K562 (cell line): Measurements from ENCODE around the gene SESN3. TPM values are rescaled to one million over a fixed set of nuclear protein-coding genes. Genes with fewer than 3 reads are reported as not detected.

Source experiments
- ATAC-seq: fragments of 200-7000 bp; cut with Tn5 transposase; 3 replicates; pipeline ENCODE4 v1.9.1; 2020; ENCODE audit warnings: moderate library complexity
- BruUV-seq: library from RNA; stranded (reverse); fragments of 400-500 nt; replicated peaks from 2 replicates; lab custom pipeline; 2021; lab: Mats Ljungman, UMichigan
- CTCF ChIA-PET: fragments of 300-600 bp; formaldehyde crosslinking; extraction: SDS; loops from one replicate; lab custom pipeline; 2021; ENCODE audit warnings: low intra/inter-chr PET ratio; lab: Yijun Ruan, JAX
- POLR2A ChIA-PET: fragments of 300-600, 350-650 bp; sonication (Branson Sonifier 250); formaldehyde crosslinking; extraction: SDS; loops from one replicate; lab custom pipeline; 2021; ENCODE audit warnings: antibody characterized with exemption, inconsistent platforms; lab: Yijun Ruan, JAX
- DNase-seq, 4 experiments: peaks; one replicate each; pipeline versions ENCODE4 v3.0.0 to v3.0.0-alpha.2; 2011 to 2018; ENCODE audit warnings: low spot score in 3 of 4, mixed read lengths in 3 of 4; ENCODE audit errors: extremely low read depth in 1 of 4
- FAIRE-seq: peaks from 2 replicates; lab custom pipeline; 2011; peaks lifted over from hg19 to GRCh38; lab: Jason Lieb, UNC
- H2AFZ ChIP-seq: 2 replicates; pipeline ENCODE4 v1.6.0; 2011; ENCODE audit warnings: low read depth, low read length, control low read depth, inconsistent platforms
- H3K27ac ChIP-seq: fragments of 200-600 bp; 3 replicates; pipeline ENCODE4 v1.8.0; 2011; ENCODE audit warnings: low read depth, mild to moderate bottlenecking, control low read depth, inconsistent platforms, low read length, moderate library complexity, mixed read lengths; ENCODE audit errors: extremely low read depth
- H3K27me3 ChIP-seq, 2 experiments: fragments of 300-600 bp in 1 of 2; 2 replicates in 1 of 2; 3 replicates in 1 of 2; pipeline versions ENCODE4 v1.6.0 to v1.8.0; 2011; ENCODE audit warnings: inconsistent platforms in 2 of 2, low read length in 2 of 2, mild to moderate bottlenecking in 1 of 2, mixed read lengths in 1 of 2, moderate library complexity in 1 of 2; ENCODE audit not compliant: control insufficient read depth in 2 of 2, insufficient read depth in 2 of 2
- H3K36me3 ChIP-seq: fragments of 300-600 bp; 3 replicates; pipeline ENCODE4 v1.8.0; 2011; ENCODE audit warnings: mild to moderate bottlenecking, low read length, inconsistent platforms; ENCODE audit not compliant: control insufficient read depth, insufficient read depth
- H3K4me1 ChIP-seq, 2 experiments: fragments of 200-600 bp in 1 of 2; replicated peaks in 1 of 2; 2 replicates in 1 of 2; 3 replicates in 1 of 2; pipeline versions ENCODE4 v1.5.1 to v1.8.0; 2011; ENCODE audit warnings: inconsistent platforms in 2 of 2, low read length in 2 of 2, mild to moderate bottlenecking in 1 of 2, mixed read lengths in 1 of 2, moderate library complexity in 1 of 2; ENCODE audit not compliant: control insufficient read depth in 2 of 2, insufficient read depth in 2 of 2
- H3K4me2 ChIP-seq: 2 replicates; pipeline ENCODE4 v1.6.1; 2011; ENCODE audit warnings: low read length, control low read depth, inconsistent platforms, mixed read lengths; ENCODE audit not compliant: insufficient read depth
- H3K4me3 ChIP-seq: fragments of 200-600 bp; sonication (generic), shearing (Covaris generic); 2 replicates; pipeline ENCODE4 v1.5.1; 2016; ENCODE audit warnings: control low read depth, inconsistent platforms
- H3K79me2 ChIP-seq: fragments of 200-600 bp; 3 replicates; pipeline ENCODE4 v1.8.0; 2011; ENCODE audit warnings: low read length, inconsistent platforms; ENCODE audit not compliant: control insufficient read depth, insufficient read depth
- H3K9ac ChIP-seq, 2 experiments: 2 replicates each; pipeline versions ENCODE4 v1.6.0 to v1.6.1; 2011; ENCODE audit warnings: low read depth in 2 of 2, low read length in 2 of 2, control low read depth in 1 of 2, inconsistent platforms in 1 of 2, mild to moderate bottlenecking in 1 of 2, mixed read lengths in 1 of 2; ENCODE audit not compliant: insufficient read depth in 1 of 2
- H3K9me1 ChIP-seq: one replicate; pipeline ENCODE4 v1.6.0; 2011; ENCODE audit warnings: inconsistent platforms, mild to moderate bottlenecking, low read length, moderate library complexity; ENCODE audit not compliant: control insufficient read depth, insufficient read depth
- H3K9me3 ChIP-seq: replicated peaks from 2 replicates; pipeline ENCODE4 v1.5.1; 2011; ENCODE audit warnings: low read depth, low read length, inconsistent platforms; ENCODE audit not compliant: control insufficient read depth, insufficient read depth
- H4K20me1 ChIP-seq: replicated peaks from 2 replicates; pipeline ENCODE4 v1.6.1; 2011; ENCODE audit warnings: low read length, inconsistent platforms, mixed read lengths; ENCODE audit not compliant: control insufficient read depth, insufficient read depth
- ZC3H11A ChIP-seq: IDR thresholded peaks from 2 replicates; pipeline ENCODE4 v1.6.1; 2012; ENCODE audit warnings: low read depth, low read length, improper control_type of control experiment
- ZNF436 ChIP-seq: fragments of 250-450, 450-650 bp; sonication (Bioruptor Pico); formaldehyde crosslinking; IDR thresholded peaks from 2 replicates; pipeline ENCODE4 v1.7.0; 2020; ENCODE audit warnings: mild to moderate bottlenecking
- whole genome bisulfite sequencing: fragments of 100-300 bp; shearing (Covaris generic); methylation state at CpG from one replicate; pipeline ENCODE4 v1.1.6; 2016; ENCODE audit warnings: low coverage, mixed read lengths; ENCODE audit not compliant: insufficient coverage; ENCODE audit errors: missing lambda C conversion rate; 5-methylcytosine and 5-hydroxymethylcytosine counted together
- in situ Hi-C: fragments of 300-500 bp; cut with MboI; formaldehyde crosslinking; loops from 4 replicates; pipeline ENCODE4 v1.15.0; 2018; ENCODE audit warnings: inconsistent platforms, mixed read lengths
- intact Hi-C: fragments of 100-400 bp; cut with micrococcal nuclease; formaldehyde crosslinking; loops from 2 replicates; pipeline ENCODE4 v1.14.2; 2022
- polyA plus RNA-seq, 8 experiments: library from polyadenylated mRNA; depleted of rRNA in 4 of 8; stranded (reverse) in 5 of 8; unstranded in 3 of 8; fragments of >200 nt; fragmentation: Nextera tagmentation in 2 of 8; fragmentation: Illumina TruSeq in 1 of 8; extraction: Ambion mirVana in 2 of 8; extraction: Trizol in 1 of 8; gene quantifications; 2 replicates each; pipeline versions ENCODE4 v1.2.1 to v1.2.3, GENCODE V29; 2011 to 2014; ENCODE audit warnings: inconsistent platforms in 1 of 8, missing spikeins in 1 of 8
- total RNA-seq, 7 experiments: library from RNA; depleted of rRNA in 6 of 7; stranded (reverse); fragments of >200 nt in 6 of 7; fragmentation: Illumina TruSeq in 2 of 7; extraction: Trizol in 2 of 7; gene quantifications; 2 replicates each; pipeline versions ENCODE4 v1.2.1 to v1.2.3, GENCODE V29; 2011 to 2021; ENCODE audit warnings: low replicate concordance in 1 of 7
- TF ChIP-seq, protein P1 (sequence below): fragments of 200-800 bp; sonication (Bioruptor generic); IDR thresholded peaks from 2 replicates; pipeline ENCODE4 v1.6.1; 2017; ENCODE audit warnings: missing genetic modification characterization, missing compliant biosample characterization

Gene SESN3
- total and polyA plus RNA-seq, 9 of the 15 experiments (the other 6 are each of a cell fraction or from before 2014, with no cell fraction given): 0.44 to 2.6 (median 1.5) TPM

DNA sequence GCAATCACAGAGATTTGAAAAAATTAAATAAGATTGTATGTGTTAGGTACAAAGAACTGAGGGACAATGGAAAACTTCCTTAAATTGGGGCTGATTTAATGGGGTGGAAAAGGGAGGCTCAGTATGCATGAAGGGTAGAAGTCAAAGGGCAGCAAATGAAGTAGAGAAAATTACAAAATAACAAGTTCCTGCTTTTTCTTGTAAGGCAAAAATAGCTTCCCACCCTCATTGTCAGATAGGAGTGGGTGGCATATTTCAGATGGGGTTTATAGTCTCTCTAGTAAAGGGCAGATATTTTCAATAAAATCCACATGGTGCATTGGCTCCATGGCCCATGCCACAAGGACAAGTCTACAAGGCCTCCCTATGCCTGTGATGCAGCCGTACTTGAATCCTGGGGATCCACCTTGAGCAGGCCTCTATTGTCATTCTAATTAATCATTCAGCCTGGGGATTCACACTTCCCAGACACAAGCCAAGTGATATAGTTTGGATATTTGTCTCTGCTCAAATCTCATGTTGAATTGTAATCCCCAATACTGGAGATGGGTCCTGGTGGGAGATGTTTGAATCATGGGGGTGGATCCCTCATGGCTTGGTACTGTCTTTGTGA, 36.7 kb upstream of the SESN3 start:
- FAIRE-seq (no peak), ATAC-seq (no peak), DNase-seq (no peak)
- ChIA-PET CTCF (no interaction called here), POLR2A (interaction anchor here (0.6 to 0.9 kb wide), 2 partner anchors 17 to 100 kb away, joined by 3 read pairs; no protein-coding TSS in a partner anchor)
- H3K4me1 ChIP-seq: no peaks in the 10 kb centered on the region
- H3K4me2 ChIP-seq: no peak overlapping the region
- no peaks in the 10 kb centered on the region for H3K79me2 ChIP-seq
- no peak overlapping the region for H3K4me3 ChIP-seq
- TF ChIP-seq ZC3H11A (no peak), ZNF436 (CRISPR knock-in tag) (no peak)
- TF ChIP-seq, protein P1, sequence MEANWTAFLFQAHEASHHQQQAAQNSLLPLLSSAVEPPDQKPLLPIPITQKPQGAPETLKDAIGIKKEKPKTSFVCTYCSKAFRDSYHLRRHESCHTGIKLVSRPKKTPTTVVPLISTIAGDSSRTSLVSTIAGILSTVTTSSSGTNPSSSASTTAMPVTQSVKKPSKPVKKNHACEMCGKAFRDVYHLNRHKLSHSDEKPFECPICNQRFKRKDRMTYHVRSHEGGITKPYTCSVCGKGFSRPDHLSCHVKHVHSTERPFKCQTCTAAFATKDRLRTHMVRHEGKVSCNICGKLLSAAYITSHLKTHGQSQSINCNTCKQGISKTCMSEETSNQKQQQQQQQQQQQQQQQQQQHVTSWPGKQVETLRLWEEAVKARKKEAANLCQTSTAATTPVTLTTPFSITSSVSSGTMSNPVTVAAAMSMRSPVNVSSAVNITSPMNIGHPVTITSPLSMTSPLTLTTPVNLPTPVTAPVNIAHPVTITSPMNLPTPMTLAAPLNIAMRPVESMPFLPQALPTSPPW (CRISPR knock-in tag): no peak
- intact Hi-C loops: no loop called here
- no TSS peak for BruUV-seq
- in situ Hi-C loops: no loop called here
- no peaks in the 10 kb centered on the region for H4K20me1 ChIP-seq
- no peaks in the 10 kb centered on the region for H3K9me3 ChIP-seq
- H3K27me3 ChIP-seq: no peaks in the 10 kb centered on the region
- no peak overlapping the region for H2AFZ ChIP-seq
- H3K9me1 ChIP-seq: no peaks in the 10 kb centered on the region
- WGBS: 25% methylated on average over 1 of the region's 1 CpG
- H3K36me3 ChIP-seq: no peaks in the 10 kb centered on the region
- H3K27ac ChIP-seq: no peak overlapping the region
- no peak overlapping the region for H3K9ac ChIP-seq
